C4-2B (cell line): ENCODE results near the gene SYT8.
"Not testable (repeated sequence)": the region's sequence is repeated elsewhere in the genome, so short reads cannot be mapped to it uniquely, and the experiment has no call there.

Experiments
- H3K27ac ChIP-seq: fragments of 450-650 bp; 2 replicates; pipeline ENCODE4 v1.5.1; 2017
- ZFX ChIP-seq: fragments of 450-650 bp; IDR thresholded peaks from 2 replicates; pipeline ENCODE4 v1.6.1; 2017
- TF ChIP-seq, protein P1 (sequence below): fragments of 450-650 bp; conservative IDR thresholded peaks from 2 replicates; pipeline ENCODE4 v1.5.1; 2017; ENCODE audit warnings: mild to moderate bottlenecking

SYT8 gene

DNA sequence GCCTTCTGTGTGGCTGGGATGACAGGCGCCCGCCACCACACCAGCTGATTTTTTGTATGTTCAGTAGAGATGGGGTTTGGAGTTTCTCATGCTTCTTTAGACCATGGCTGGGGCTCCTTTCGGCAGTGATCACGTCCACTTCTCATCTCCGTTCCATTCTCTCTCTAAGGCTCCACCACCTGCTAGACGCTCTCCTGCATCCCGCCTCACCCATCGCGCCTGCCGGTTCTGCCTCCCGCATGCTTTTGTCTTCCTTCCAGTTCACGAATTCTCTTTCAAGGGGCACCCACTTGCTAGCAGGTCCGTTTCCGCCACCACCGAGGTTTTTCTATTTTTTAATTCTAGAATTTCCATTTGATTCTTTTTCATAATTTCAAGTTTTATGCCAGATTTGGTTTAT is 22.0 kb upstream of the SYT8 start:
- TF ChIP-seq, protein P1, sequence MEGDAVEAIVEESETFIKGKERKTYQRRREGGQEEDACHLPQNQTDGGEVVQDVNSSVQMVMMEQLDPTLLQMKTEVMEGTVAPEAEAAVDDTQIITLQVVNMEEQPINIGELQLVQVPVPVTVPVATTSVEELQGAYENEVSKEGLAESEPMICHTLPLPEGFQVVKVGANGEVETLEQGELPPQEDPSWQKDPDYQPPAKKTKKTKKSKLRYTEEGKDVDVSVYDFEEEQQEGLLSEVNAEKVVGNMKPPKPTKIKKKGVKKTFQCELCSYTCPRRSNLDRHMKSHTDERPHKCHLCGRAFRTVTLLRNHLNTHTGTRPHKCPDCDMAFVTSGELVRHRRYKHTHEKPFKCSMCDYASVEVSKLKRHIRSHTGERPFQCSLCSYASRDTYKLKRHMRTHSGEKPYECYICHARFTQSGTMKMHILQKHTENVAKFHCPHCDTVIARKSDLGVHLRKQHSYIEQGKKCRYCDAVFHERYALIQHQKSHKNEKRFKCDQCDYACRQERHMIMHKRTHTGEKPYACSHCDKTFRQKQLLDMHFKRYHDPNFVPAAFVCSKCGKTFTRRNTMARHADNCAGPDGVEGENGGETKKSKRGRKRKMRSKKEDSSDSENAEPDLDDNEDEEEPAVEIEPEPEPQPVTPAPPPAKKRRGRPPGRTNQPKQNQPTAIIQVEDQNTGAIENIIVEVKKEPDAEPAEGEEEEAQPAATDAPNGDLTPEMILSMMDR: no peak
- no peak for TF ChIP-seq ZFX
- H3K27ac ChIP-seq: no peak overlapping the region

DNA sequence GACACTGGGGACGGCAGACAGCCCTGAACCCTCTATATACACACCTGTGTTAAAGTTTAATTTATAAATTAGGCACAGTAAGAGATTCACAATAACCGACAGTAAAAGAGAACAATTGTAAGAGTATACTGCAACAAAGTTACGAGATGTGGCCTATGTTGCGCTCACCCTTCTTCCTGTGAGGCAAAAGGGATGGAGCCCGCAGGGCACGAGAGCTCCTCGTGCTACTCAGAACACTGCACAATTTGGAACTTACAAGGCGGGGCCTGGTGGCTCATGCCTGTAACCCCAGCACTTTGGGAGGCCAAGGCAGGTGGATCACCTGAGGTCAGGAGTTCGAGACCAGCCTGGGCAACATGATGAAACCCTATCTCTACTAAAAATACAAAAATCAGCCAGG is 21.4 kb upstream of the SYT8 start:
- not testable (repeated sequence) for H3K27ac ChIP-seq

DNA sequence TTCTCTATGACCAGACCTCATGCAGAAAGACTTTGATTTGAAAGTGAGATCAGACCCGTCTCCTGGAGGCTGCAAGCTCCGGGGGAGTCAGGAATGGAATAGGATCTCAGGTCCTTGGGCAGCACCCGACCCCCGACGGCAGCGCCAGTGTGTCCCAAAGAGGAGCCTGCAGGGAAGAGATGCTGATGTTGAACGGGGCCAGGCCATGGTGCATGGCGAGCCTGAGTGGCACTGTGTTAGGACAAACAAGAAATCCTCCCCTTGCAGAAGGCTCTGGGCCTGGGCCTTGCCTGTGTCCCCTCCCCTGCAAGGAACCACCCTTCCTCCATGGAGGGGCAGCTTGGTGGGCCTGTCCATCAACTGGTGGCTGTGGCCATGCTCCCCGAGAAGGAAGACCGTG is 20.1 kb upstream of the SYT8 start:
- H3K27ac ChIP-seq: no peak overlapping the region
- TF ChIP-seq, protein P1: no peak

DNA sequence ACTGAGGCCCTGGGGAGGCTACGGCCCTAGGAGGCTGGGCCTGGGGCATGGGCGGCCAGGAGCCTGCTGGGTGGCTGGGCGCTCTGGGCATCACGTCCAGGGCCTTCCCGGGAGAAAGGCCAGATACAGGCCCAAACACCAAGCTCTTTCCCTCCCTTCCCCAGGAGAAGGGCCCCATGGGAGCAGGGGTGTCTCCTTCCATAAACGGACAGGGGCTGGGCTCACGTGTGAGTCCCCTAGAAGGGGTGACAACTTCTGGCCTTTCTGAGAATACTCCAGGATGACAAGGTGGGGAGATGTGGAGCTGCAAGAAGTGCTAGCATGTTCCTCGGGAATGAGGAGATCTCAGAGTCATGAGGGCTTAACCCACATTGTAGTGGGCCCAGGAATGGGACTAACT is 19.5 kb upstream of the SYT8 start:
- TF ChIP-seq, protein P1: no peak
- TF ChIP-seq ZFX: no peak
- no peak overlapping the region for H3K27ac ChIP-seq

DNA sequence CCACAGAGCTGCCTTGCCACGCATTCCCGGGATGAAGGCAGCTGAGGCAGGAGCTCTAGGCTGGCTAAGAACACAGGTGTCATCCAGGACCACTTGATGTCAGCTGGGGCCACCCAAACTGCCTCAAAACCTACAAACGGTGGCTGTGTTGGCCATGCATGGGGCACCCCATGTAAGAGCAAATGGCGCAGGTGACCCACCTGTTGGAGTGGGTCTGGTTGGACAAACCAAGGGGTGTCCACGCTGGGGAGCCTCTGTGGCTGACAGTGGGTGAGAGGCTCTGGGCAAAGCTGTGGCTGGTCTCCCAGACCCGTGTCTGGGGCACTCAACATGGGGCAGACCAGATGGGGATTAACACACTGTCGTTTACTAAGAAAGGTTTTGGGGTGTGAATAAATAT is 19.0 kb upstream of the SYT8 start:
- no peak overlapping the region for H3K27ac ChIP-seq
- TF ChIP-seq, protein P1: no peak
- no peak for TF ChIP-seq ZFX

DNA sequence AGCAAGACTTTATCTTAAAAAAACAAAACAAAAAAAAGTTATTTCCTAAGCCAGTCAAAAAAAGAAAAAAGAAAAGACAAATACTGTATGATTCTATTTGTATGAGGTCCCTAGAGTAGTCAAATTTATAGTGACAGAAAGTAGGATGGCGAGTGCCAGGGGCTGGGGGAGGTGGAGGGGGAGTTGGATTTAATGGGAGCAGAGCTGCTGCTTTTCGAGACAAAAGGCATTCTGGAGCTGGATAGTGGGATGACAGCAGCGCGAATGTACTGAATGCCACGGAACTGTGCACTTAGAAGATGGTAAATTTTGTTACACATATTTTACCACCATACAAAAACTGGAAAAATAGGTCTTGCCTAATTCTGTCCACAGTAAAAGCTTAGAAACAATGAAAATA is 17.8 kb upstream of the SYT8 start:
- TF ChIP-seq, protein P1: no peak
- no peak for TF ChIP-seq ZFX
- no peak overlapping the region for H3K27ac ChIP-seq

DNA sequence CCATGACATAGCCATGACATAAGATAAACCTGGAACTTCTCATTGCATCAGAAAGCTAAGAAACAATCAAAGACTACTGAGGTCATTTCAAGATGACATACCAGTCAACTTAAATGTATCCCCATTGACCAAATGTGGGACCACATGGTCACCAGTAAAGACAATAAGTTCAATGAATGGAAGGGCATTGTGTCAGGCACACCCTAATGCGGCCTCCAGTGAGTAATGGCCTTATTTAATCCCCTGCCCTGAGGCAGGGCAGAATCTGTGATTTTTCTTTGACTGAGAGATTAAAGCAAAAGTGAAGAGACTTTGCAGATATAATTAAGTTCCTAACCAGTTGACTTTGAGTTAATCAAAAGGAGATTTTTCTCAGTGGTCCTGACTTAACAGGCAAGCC is 17.3 kb upstream of the SYT8 start:
- TF ChIP-seq, protein P1: no peak
- no peak for TF ChIP-seq ZFX
- no peak overlapping the region for H3K27ac ChIP-seq

DNA sequence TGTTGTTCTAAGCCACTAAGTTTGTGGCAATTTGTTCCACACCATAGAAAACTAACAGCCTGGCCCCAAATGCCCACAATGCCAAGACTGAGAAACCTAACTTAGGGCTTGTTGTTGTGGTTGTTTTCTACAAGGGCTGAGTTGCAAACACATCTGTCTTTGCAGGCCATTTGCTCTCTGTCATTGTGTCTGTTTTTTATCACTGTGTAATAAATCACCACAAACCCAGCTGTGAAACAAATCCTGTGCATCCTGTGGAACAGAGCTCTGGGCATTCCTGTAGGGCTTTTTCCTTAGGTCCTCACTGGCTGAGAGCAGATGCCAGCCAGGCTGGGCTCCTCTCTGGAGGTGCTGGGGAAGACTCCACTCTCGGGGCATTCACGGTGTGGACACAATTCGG is 15.7 kb upstream of the SYT8 start:
- H3K27ac ChIP-seq: no peak overlapping the region
- TF ChIP-seq ZFX: no peak
- TF ChIP-seq, protein P1: no peak
